B cell (primary cell): Measurements from ENCODE around the gene CTSO.

Experiments
- EZH2 ChIP-seq: IDR thresholded peaks from 2 replicates; pipeline ENCODE4 v1.6.1; 2012; ENCODE audit warnings: borderline replicate concordance, low read depth, mild to moderate bottlenecking, moderate library complexity, low read length; ENCODE audit not compliant: insufficient read depth, poor library complexity, severe bottlenecking
- TF ChIP-seq, protein P1 (sequence below): fragments of 200-600 bp; IDR thresholded peaks from one replicate; pipeline ENCODE4 v1.8.0; 2022; ENCODE audit warnings: antibody characterized with exemption, mild to moderate bottlenecking

DNA sequence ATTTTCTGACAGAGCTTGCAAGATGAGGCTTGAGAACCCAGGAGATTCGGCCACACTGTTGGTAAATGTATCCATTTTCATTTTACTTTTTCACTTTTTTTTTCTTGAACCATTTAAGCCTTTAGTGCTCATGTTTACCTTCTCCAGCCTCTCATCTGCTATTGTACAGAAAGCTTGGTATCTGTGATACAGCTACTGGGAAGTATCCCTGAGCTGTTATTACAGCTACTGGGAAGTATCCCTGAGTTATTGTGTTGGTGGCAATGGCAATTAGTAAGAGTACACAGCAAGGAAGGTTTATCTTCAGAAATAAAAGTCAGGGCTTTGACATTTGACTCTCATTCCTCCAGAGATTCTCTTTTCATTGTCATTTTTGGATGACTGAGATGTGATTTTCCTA is 11.8 kb downstream of the CTSO start:
- TF ChIP-seq EZH2, result no peak
- TF ChIP-seq, protein P1, sequence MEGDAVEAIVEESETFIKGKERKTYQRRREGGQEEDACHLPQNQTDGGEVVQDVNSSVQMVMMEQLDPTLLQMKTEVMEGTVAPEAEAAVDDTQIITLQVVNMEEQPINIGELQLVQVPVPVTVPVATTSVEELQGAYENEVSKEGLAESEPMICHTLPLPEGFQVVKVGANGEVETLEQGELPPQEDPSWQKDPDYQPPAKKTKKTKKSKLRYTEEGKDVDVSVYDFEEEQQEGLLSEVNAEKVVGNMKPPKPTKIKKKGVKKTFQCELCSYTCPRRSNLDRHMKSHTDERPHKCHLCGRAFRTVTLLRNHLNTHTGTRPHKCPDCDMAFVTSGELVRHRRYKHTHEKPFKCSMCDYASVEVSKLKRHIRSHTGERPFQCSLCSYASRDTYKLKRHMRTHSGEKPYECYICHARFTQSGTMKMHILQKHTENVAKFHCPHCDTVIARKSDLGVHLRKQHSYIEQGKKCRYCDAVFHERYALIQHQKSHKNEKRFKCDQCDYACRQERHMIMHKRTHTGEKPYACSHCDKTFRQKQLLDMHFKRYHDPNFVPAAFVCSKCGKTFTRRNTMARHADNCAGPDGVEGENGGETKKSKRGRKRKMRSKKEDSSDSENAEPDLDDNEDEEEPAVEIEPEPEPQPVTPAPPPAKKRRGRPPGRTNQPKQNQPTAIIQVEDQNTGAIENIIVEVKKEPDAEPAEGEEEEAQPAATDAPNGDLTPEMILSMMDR, result no peak
